HG03442 (cell line): Measurements from ENCODE around the gene GOLGA8N.
"Not testable (repeated sequence)": the region's sequence is repeated elsewhere in the genome, so short reads cannot be mapped to it uniquely, and the experiment has no call there.

Source experiments
- ATAC-seq: cut with Tn5 transposase; IDR thresholded peaks from one replicate; pipeline ENCODE4 v1.9.1; 2021; ENCODE audit warnings: mild to moderate bottlenecking, moderate library complexity; ENCODE audit not compliant: unreplicated experiment

Gene GOLGA8N

GRCh38 chr15:32593151-32593550 is at the start of gene GOLGA8N:
GOLGA8N (plus strand) TSS chr15:32593456.
- not testable (repeated sequence) for ATAC-seq

DNA sequence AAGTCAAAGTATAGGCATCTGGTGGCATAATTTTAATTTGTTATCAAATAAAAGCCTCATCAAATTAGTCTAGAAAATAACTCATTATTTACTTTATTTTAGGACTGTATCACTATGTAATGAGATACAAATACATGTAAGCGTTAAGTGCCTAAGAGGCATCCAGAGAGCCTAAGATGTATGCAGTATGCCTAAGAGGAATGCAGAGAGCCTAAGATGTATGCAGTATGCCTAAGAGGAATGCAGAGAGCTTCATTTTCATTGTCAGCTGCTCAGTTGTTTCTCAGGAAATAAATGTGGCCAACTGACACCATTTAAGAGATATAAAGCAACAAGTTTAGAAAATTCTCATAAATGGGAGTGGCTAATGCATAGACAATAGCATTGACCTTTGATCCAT is 49.8 kb upstream of the GOLGA8N start:
- ATAC-seq: not testable (repeated sequence)

DNA sequence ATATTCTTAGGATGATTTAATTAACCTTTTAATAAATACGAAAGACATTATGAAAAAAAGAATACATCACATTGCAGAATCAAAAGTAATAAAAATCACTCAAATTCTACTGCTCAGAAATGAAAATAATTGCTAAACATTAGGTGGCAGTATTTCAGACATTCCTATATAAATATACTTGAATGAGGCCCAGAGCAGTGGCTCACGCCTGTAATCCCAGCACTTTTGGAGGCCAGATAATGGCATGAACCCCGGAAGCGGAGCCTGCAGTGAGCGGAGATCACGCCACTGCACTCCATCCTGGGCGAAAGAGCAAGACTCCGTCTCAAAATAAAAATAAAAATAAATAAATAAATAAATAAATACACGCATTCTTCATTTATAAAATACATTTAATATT is 48.1 kb upstream of the GOLGA8N start:
- ATAC-seq: not testable (repeated sequence)

GRCh38 chr15:32554587-32554986 is 38.7 kb upstream of the GOLGA8N start:
- not testable (repeated sequence) for ATAC-seq

DNA sequence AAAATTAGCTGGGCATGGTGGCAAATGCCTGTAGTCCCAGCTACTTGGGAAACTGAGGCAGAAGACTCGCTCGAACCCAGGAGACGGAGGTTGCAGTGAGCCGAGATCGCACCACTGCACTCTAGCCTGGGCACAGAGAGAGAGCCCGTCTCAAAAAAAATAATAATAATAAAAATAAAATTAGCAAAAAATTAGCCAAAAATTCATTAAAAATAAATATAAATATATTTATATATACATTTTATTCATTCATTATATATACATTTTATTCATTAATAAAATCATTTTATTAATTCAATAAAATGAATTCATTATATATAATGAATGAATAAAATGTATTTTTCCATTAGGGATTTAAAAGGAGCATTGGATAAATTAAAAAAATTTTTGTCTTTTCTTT is 31.1 kb upstream of the GOLGA8N start:
- not testable (repeated sequence) for ATAC-seq

- ATAC-seq: not testable (repeated sequence)
These were observed 24.3 kb upstream of the GOLGA8N start for GRCh38 chr15:32568988-32569387.

GRCh38 chr15:32578482-32578881 is 14.8 kb upstream of the GOLGA8N start:
- not testable (repeated sequence) for ATAC-seq

- ATAC-seq: not testable (repeated sequence)
These were observed 7.4 kb upstream of the GOLGA8N start for GRCh38 chr15:32585844-32586243.

GRCh38 chr15:32609518-32609917 is 16.3 kb downstream of the GOLGA8N start:
- not testable (repeated sequence) for ATAC-seq

- not testable (repeated sequence) for ATAC-seq
These were observed 17.5 kb downstream of the GOLGA8N start for GRCh38 chr15:32610719-32611118.

- peak; percentile 25 for ATAC-seq
These were observed 21.4 kb downstream of the GOLGA8N start for GRCh38 chr15:32614712-32615050.

DNA sequence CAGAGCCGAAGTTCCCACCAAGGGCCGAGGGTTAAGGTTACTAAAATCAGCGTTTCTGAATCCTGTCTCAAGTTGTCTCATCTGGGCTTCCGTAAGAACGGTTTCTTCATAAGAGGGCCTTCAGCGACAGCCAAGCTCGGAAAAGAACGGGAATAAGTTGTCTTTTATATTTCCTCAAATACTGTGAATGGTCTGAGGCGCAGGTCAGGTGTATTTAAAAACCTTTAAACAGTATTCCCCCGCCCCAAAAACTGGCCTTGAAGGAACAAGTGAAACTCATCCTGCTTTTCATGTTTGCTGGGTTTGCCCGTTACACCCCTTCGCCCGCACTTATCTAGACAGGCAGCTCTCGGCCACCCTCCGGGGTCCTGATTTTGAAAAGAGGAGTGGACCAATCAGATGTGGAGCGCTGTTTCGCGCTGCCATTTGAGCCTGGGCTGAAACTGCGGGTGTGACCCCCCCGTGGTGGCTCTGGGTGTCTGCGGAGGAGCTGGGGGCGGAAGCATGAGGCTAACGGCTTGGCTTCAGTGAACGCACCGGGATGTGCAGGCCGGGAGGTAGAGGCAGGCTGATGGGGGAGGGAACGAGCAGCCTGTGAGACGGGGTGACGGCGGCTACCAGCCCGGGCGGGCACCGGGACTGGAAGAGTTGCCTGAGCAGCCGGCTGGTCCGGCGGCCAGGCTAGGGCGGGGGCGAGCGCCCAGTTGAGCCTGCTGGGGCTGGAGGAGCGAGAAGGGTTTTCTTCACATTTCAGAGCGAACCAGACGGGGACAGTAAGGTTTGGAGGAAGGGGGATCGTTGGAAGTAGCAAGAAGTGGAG is 22.0 kb downstream of the GOLGA8N start, which contains the start of gene ARHGAP11A:
ARHGAP11A (plus strand) TSS at position 454 of the 820 bp plus-strand sequence. CDS start 708 bp downstream, outside the sequence.
- ATAC-seq: peak; percentile 69

- ATAC-seq: peak; percentile 7
These were observed 22.7 kb downstream of the GOLGA8N start for GRCh38 chr15:32615871-32616426.

DNA sequence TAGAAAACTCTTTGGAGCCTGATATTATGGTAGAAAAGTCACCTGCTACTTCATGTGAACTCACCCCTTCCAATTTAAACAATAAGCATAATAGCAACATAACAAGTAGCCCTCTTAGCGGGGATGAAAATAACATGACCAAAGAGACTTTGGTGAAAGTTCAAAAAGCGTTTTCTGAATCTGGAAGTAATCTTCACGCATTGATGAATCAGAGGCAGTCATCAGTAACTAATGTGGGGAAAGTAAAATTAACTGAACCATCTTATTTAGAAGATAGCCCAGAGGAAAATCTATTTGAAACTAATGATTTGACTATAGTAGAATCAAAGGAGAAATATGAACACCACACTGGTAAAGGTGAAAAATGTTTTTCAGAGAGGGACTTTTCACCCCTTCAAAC is 43.2 kb downstream of the GOLGA8N start:
- ATAC-seq: no peak

- ATAC-seq: no peak
These were observed 43.8 kb downstream of the GOLGA8N start for GRCh38 chr15:32636908-32637567.

GRCh38 chr15:32637704-32638103 is 44.4 kb downstream of the GOLGA8N start:
- ATAC-seq: no peak

- no peak for ATAC-seq
These were observed 48.3 kb downstream of the GOLGA8N start, which contains the start of gene SCG5 for GRCh38 chr15:32641517-32642059. SCG5 (plus strand) TSS chr15:32641710; CDS start chr15:32643593, 1,883 bp downstream.

DNA sequence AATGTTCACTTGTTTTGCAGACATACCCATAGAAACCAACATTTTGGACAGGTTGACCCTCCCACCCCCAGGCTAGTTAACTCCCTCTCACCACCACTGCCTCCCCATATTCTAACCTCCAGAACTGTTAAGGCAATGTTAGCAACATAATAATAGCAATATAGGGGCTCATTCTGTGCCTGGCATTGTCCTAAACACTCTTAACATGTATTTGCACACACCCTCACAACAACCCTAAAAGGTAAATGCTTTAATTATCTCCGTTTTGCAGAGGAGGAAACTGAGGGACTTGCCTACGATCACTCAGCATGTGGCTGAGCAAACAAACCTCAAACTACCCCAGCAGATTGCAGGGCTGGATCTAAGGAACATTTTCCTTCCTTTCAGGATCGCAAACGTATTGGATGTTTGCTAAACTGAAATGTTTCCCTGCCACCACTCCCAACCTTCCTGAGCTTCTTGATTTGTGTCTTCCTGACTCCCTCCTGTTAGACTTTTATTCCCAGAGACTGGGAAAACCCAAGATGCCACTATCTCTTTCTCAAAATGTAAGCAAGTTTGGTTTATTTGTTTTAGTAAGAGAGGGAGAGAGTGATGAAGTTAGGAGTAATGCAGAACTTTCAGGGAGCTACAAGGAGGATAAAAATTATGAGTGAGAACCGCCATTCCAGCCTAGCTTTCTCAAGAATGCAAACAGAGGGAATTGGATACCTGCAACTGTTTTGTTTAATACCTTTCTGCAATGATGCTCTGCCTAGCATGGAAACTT is 49.6 kb downstream of the GOLGA8N start:
- ATAC-seq: no peak

DNA sequence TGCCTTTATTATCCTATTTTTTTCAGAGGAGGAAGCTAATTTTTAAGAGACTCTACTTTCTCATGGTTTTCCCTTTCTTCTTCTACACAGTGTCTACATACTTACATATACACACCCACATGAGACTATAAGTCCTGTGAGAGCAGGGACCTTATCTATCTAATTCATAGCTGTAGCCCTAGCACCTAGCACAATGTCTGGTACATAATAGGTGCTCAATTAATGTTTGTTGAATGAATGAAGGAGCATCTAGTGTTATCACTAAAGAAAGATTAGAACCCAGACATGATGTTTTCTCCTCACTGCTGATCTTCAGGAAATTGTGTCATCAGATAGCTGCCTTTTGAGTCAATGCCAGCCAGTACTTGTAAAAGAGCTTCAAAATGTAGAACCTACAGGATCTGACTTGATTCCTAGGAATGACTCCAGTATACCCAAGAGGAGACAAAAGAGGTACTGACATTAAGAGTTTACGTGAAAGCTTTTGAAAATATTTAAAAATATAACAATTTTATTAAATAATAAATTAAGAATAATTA is 50.7 kb downstream of the GOLGA8N start:
- no peak for ATAC-seq

DNA sequence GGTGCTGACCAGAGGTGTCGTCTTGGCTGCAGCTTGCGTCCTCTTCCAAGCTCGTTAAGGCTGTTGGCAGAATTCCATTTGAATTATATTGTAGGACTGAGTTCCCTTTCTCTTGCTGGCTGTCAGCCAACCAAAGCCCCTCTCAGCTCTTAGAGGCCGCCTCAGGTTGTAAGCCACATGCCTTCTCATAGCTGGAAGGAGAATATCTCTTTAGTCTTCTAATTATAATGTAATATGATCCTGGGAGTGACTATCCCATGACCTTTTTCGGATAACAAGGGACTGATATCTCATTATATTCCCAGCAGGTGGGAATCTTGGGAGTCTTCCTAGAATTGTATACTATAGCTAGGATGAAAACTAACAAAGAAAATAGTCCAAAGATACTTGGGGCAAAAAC is 53.0 kb downstream of the GOLGA8N start:
- ATAC-seq: no peak
